Trophoblast cell (in vitro differentiated cells and primary cell): ENCODE measurements around the gene CFAP92.
A peak's percentile ranks its signal among the peaks of the same experiment; 100 is the strongest.

Source experiments
- DNase-seq, 2 donors: peaks; one replicate each; pipeline ENCODE4 v3.0.0-alpha.2; 2016
- H2AFZ ChIP-seq: 2 replicates; pipeline ENCODE4 v1.6.1; 2013; ENCODE audit warnings: low read length, moderate library complexity, mild to moderate bottlenecking; ENCODE audit not compliant: insufficient read depth, poor library complexity
- H2AK5ac ChIP-seq: 2 replicates; pipeline ENCODE4 v1.6.1; 2013; ENCODE audit warnings: mild to moderate bottlenecking, low read length
- H2BK120ac ChIP-seq: 2 replicates; pipeline ENCODE4 v1.6.1; 2013; ENCODE audit warnings: low read length, mild to moderate bottlenecking, moderate library complexity; ENCODE audit not compliant: insufficient read depth, poor library complexity
- H2BK12ac ChIP-seq: 2 replicates; pipeline ENCODE4 v1.6.1; 2013; ENCODE audit warnings: mild to moderate bottlenecking, low read length, moderate library complexity
- H2BK5ac ChIP-seq: 2 replicates; pipeline ENCODE4 v1.6.1; 2013; ENCODE audit warnings: low read length, low read depth, moderate library complexity, mild to moderate bottlenecking; ENCODE audit not compliant: poor library complexity
- H3K14ac ChIP-seq: 2 replicates; pipeline ENCODE4 v1.6.1; 2013; ENCODE audit warnings: mild to moderate bottlenecking, low read length
- H3K18ac ChIP-seq: 2 replicates; pipeline ENCODE4 v1.6.1; 2013; ENCODE audit warnings: mild to moderate bottlenecking, low read length
- H3K23ac ChIP-seq: 2 replicates; pipeline ENCODE4 v1.6.1; 2013; ENCODE audit warnings: low read length
- H3K27ac ChIP-seq: 2 replicates; pipeline ENCODE4 v1.5.1; 2013; ENCODE audit warnings: low read depth, mild to moderate bottlenecking, inconsistent platforms, low read length, moderate library complexity
- H3K27me3 ChIP-seq: 2 replicates; pipeline ENCODE4 v1.6.1; 2013; ENCODE audit warnings: inconsistent platforms, mild to moderate bottlenecking, low read length, moderate library complexity; ENCODE audit not compliant: insufficient read depth
- H3K36me3 ChIP-seq, 2 experiments: 1 replicate in 1 of 2; 2 replicates in 1 of 2; pipeline ENCODE4 v1.6.1; 2013; ENCODE audit warnings: low read length in 2 of 2, mild to moderate bottlenecking in 2 of 2, moderate library complexity in 1 of 2; ENCODE audit not compliant: insufficient read depth in 2 of 2, control insufficient read depth in 1 of 2
- H3K4ac ChIP-seq: 2 replicates; pipeline ENCODE4 v1.6.1; 2013; ENCODE audit warnings: low read depth, mild to moderate bottlenecking, low read length, moderate library complexity
- H3K4me1 ChIP-seq, 2 experiments: 1 replicate in 1 of 2; 2 replicates in 1 of 2; pipeline ENCODE4 v1.6.1; 2013; ENCODE audit warnings: low read length in 2 of 2, mild to moderate bottlenecking in 2 of 2, moderate library complexity in 1 of 2; ENCODE audit not compliant: insufficient read depth in 2 of 2, control insufficient read depth in 1 of 2
- H3K4me2 ChIP-seq: 2 replicates; pipeline ENCODE4 v1.6.1; 2013; ENCODE audit warnings: inconsistent platforms, mild to moderate bottlenecking, low read length, moderate library complexity
- H3K4me3 ChIP-seq: 2 replicates; pipeline ENCODE4 v1.5.1; 2013; ENCODE audit warnings: mild to moderate bottlenecking, low read depth, low read length, inconsistent platforms
- H3K79me1 ChIP-seq: one replicate; pipeline ENCODE4 v1.6.1; 2013; ENCODE audit warnings: low read length
- H3K79me2 ChIP-seq: 2 replicates; pipeline ENCODE4 v1.6.1; 2013; ENCODE audit warnings: low read length, mild to moderate bottlenecking; ENCODE audit not compliant: control insufficient read depth, insufficient read depth, poor library complexity
- H3K9ac ChIP-seq: 2 replicates; pipeline ENCODE4 v1.6.1; 2013; ENCODE audit warnings: mild to moderate bottlenecking, low read length
- H3K9me3 ChIP-seq: 2 replicates; pipeline ENCODE4 v1.6.1; 2013; ENCODE audit warnings: low read depth, mild to moderate bottlenecking, control low read depth, inconsistent platforms, low read length; ENCODE audit not compliant: insufficient read depth
- H4K12ac ChIP-seq: 2 replicates; pipeline ENCODE4 v1.6.1; 2013; ENCODE audit warnings: low read depth, mild to moderate bottlenecking, low read length, moderate library complexity
- H4K8ac ChIP-seq: 2 replicates; pipeline ENCODE4 v1.6.1; 2013; ENCODE audit warnings: low read depth, mild to moderate bottlenecking, low read length, moderate library complexity
- H4K91ac ChIP-seq: one replicate; pipeline ENCODE4 v1.6.1; 2013; ENCODE audit warnings: low read depth, mild to moderate bottlenecking, low read length, moderate library complexity
- WGBS: extraction: QIAGEN DNeasy Blood & Tissue Kit; methylation state at CpG from one replicate; pipeline ENCODE4 v1.1.7; 2013; ENCODE audit warnings: missing lambda C conversion rate; ENCODE audit not compliant: insufficient read length, insufficient coverage; ENCODE audit errors: extremely low coverage; 5-methylcytosine and 5-hydroxymethylcytosine counted together

Gene CFAP92

GRCh38 chr3:128879125-128879969 lies 114.5 kb downstream of the CFAP92 start, which contains the start of gene ACAD9:
Gene ACAD9 (plus strand): TSS chr3:128879620. CDS start chr3:128879692, 72 bp downstream.
- H3K79me2 ChIP-seq, result peaks cover 11% of the 10 kb centered on the region
- peak within 1 kb of the TSS; percentile 90 for H2BK5ac ChIP-seq
- H3K9ac ChIP-seq, result peak within 1 kb of the TSS; percentile 80
- peak within 1 kb of the TSS; percentile 52 for H2AK5ac ChIP-seq
- peak within 1 kb of the TSS; percentile 95 for H4K12ac ChIP-seq
- peak within 1 kb of the TSS; percentile 85 for H3K27ac ChIP-seq
- H2BK120ac ChIP-seq, result peak within 1 kb of the TSS; percentile 95
- DNase-seq, result peak; percentile 99 to 100
- peak within 1 kb of the TSS; percentile 98 for H4K8ac ChIP-seq
- H2BK12ac ChIP-seq, result no peak within 1 kb of the TSS
- peak within 1 kb of the TSS; percentile 95 for H3K18ac ChIP-seq
- peaks cover 3 to 5% of the 10 kb centered on the region in 2 experiments for H3K36me3 ChIP-seq
- H3K9me3 ChIP-seq, result no peaks in the 10 kb centered on the region
- no CpG with 5 or more reads among the region's 65 CpGs for WGBS
- H2AFZ ChIP-seq, result peak within 1 kb of the TSS; percentile 95
- peak within 1 kb of the TSS; percentile 91 for H4K91ac ChIP-seq
- no peak within 1 kb of the TSS for H3K23ac ChIP-seq
- H3K4me1 ChIP-seq, result peaks cover 8 to 15% of the 10 kb centered on the region in 2 experiments
- H3K4me2 ChIP-seq, result peak within 1 kb of the TSS; percentile 68
- H3K79me1 ChIP-seq, result peaks cover 12% of the 10 kb centered on the region
- peak within 1 kb of the TSS; percentile 89 for H3K4ac ChIP-seq
- peak within 1 kb of the TSS; percentile 92 for H3K4me3 ChIP-seq
- no peaks in the 10 kb centered on the region for H3K27me3 ChIP-seq
- peak within 1 kb of the TSS; percentile 93 for H3K14ac ChIP-seq

DNA sequence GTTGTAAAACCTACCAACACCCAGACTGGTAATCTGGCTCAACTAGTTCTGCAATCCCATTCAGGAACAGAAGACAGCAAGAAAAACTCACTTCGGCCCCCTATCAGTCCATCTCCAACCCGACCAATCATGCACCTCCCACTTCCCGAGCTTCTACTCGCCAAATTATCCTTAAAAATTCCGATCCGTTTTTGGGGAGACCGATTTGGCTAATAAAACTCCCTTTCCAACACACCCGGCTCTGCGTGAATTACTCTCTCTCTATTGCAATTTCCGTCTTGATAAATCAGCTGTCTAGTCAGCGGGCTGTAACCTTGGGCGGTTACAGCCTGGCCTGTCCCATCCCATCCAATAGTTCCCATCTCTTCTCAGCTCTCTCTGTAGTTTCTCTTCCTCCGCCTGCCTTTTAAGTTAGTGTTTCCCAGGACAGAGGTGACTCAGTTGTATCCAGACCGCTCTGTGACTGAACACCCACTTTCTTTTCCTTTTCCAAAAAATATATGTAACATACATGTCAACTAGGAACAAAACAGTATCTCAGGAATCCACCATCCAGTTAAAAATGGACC lies 115.2 kb downstream of the CFAP92 start:
- DNase-seq, result peak; percentile 47 to 63
- peak overlapping the region; percentile 63 for H3K18ac ChIP-seq
- peak overlapping the region; percentile 81 for H3K14ac ChIP-seq
- peaks cover 8 to 15% of the 10 kb centered on the region in 2 experiments for H3K4me1 ChIP-seq
- peak overlapping the region; percentile 90 for H4K12ac ChIP-seq
- peak overlapping the region; percentile 66 for H3K4me2 ChIP-seq
- peak overlapping the region; percentile 56 for H2AFZ ChIP-seq
- H2BK120ac ChIP-seq, result peak overlapping the region; percentile 95
- H3K4me3 ChIP-seq, result peak overlapping the region; percentile 64
- H2AK5ac ChIP-seq, result peak overlapping the region; percentile 52
- no peak overlapping the region for H2BK12ac ChIP-seq
- H3K79me1 ChIP-seq, result peaks cover 12% of the 10 kb centered on the region
- H3K9me3 ChIP-seq, result no peaks in the 10 kb centered on the region
- H3K79me2 ChIP-seq, result peaks cover 11% of the 10 kb centered on the region
- peak overlapping the region; percentile 91 for H4K91ac ChIP-seq
- peaks cover under 1 to 2% of the 10 kb centered on the region in 2 experiments for H3K36me3 ChIP-seq
- H4K8ac ChIP-seq, result peak overlapping the region; percentile 92
- peak overlapping the region; percentile 29 for H3K4ac ChIP-seq
- H3K9ac ChIP-seq, result peak overlapping the region; percentile 80
- no peak overlapping the region for H3K23ac ChIP-seq
- H3K27ac ChIP-seq, result peak overlapping the region; percentile 85
- peak overlapping the region; percentile 90 for H2BK5ac ChIP-seq
- WGBS, result no CpG with 5 or more reads among the region's 14 CpGs
- H3K27me3 ChIP-seq, result no peaks in the 10 kb centered on the region

- Histone ChIP-seq H3K36me3 (peaks cover 0 to 2% of the 10 kb centered on the region in 2 experiments), H2BK5ac (peak overlapping the region; percentile 77), H2AK5ac (peak overlapping the region; percentile 81), H4K91ac (peak overlapping the region; percentile 70), H3K4ac (peak overlapping the region; percentile 49), H3K9me3 (no peaks in the 10 kb centered on the region), H3K23ac (no peak overlapping the region), H3K9ac (no peak overlapping the region), H3K4me1 (peaks cover 8 to 15% of the 10 kb centered on the region in 2 experiments), H4K8ac (peak overlapping the region; percentile 83), H3K79me2 (peaks cover 11% of the 10 kb centered on the region), H3K27ac (peak overlapping the region; percentile 85), H2AFZ (no peak overlapping the region), H3K4me3 (no peak overlapping the region), H3K27me3 (no peaks in the 10 kb centered on the region), H3K4me2 (peak overlapping the region; percentile 66), H3K18ac (peak overlapping the region; percentile 76), H2BK120ac (peak overlapping the region; percentile 54), H4K12ac (peak overlapping the region; percentile 71), H2BK12ac (peak overlapping the region; percentile 53), H3K79me1 (peaks cover 12% of the 10 kb centered on the region), H3K14ac (peak overlapping the region; percentile 61)
- WGBS, result no CpG with 5 or more reads among the region's 7 CpGs
- DNase-seq, result peak; percentile 61 to 82
Measured at GRCh38 chr3:128878011-128878457, 115.8 kb downstream of the CFAP92 start.

- Histone ChIP-seq H3K79me1 (peaks cover 12% of the 10 kb centered on the region), H3K79me2 (peaks cover 11% of the 10 kb centered on the region), H3K4me1 (peaks cover 8 to 14% of the 10 kb centered on the region in 2 experiments), H3K4me2 (no peak overlapping the region), H3K27me3 (no peaks in the 10 kb centered on the region), H3K18ac (no peak overlapping the region), H2AFZ (no peak overlapping the region), H4K91ac (no peak overlapping the region), H3K9ac (no peak overlapping the region), H2AK5ac (no peak overlapping the region), H3K4ac (no peak overlapping the region), H2BK5ac (no peak overlapping the region), H3K23ac (no peak overlapping the region), H3K9me3 (no peaks in the 10 kb centered on the region), H3K36me3 (no peaks in the 10 kb centered on the region), H3K14ac (no peak overlapping the region), H2BK120ac (no peak overlapping the region), H3K27ac (no peak overlapping the region), H2BK12ac (no peak overlapping the region), H4K12ac (no peak overlapping the region), H3K4me3 (no peak overlapping the region), H4K8ac (no peak overlapping the region)
- WGBS, result no CpG with 5 or more reads among the region's 12 CpGs
- peak; percentile 37 to 73 for DNase-seq
Measured at GRCh38 chr3:128875556-128876120, 118.2 kb downstream of the CFAP92 start.
